Right cardiac atrium (tissue), 5 donors: ENCODE results near the gene FAM228A. TPM values are rescaled to one million over a fixed set of nuclear protein-coding genes. Genes with fewer than 3 reads are reported as not detected.
A peak's percentile ranks its signal among the peaks of the same experiment; 100 is the strongest.

Experiments
- ATAC-seq, 2 donors: fragments of 200-7000 bp; cut with Tn5 transposase; one replicate each; pipeline versions ENCODE4 v1.8.0 to v1.9.1; 2020; ENCODE audit warnings: moderate library complexity in 2 of 2, mild to moderate bottlenecking in 1 of 2
- DNase-seq, 3 donors: peaks; one replicate each; pipeline ENCODE4 v3.0.0-alpha.2; 2020
- H3K27ac ChIP-seq: one replicate; pipeline ENCODE4 v1.5.1; 2013; ENCODE audit warnings: mild to moderate bottlenecking, low read length, control low read depth, moderate library complexity
- H3K27me3 ChIP-seq: one replicate; pipeline ENCODE4 v1.6.1; 2013; ENCODE audit not compliant: control insufficient read depth, insufficient read depth
- H3K4me1 ChIP-seq: one replicate; pipeline ENCODE4 v1.6.1; 2013; ENCODE audit warnings: low read length; ENCODE audit not compliant: control insufficient read depth, insufficient read depth
- H3K4me3 ChIP-seq: one replicate; pipeline ENCODE4 v1.5.1; 2013; ENCODE audit warnings: low read length, control low read depth
- H3K9me3 ChIP-seq: one replicate; pipeline ENCODE4 v1.6.1; 2013; ENCODE audit warnings: low read length; ENCODE audit not compliant: control insufficient read depth
- WGBS: extraction: QIAGEN DNeasy Blood & Tissue Kit; methylation state at CpG from one replicate; pipeline ENCODE4 v1.1.7; 2013; 5-methylcytosine and 5-hydroxymethylcytosine counted together
- intact Hi-C, 4 donors: fragments of 100-400 bp; cut with DNase I; formaldehyde crosslinking; loops; one replicate each; pipeline versions ENCODE4 v1.11.0 to v1.14.0; 2022 to 2023
- polyA plus RNA-seq: library from polyadenylated mRNA; stranded (reverse); fragments of 200-250 nt; gene quantifications from one replicate; pipeline ENCODE4 v1.2.3, GENCODE V29; 2013
- total RNA-seq, 4 donors: library from RNA; stranded (reverse); fragmentation: NEBNext Ultra II Directional; extraction: Animal tissue kit (Norgen Biotek cat#: 25700); gene quantifications; one replicate each; pipeline ENCODE4 v1.2.1, GENCODE V29; 2021
- donor health status: healthy with polysubstance abuse.
- donor health status: DM: no; HTN: yes; CAD: no.
- donor health status: DM: no; HTN: no; CAD: no.
- donor health status: DM: no; HTN: yes; CAD: no; lungs with severe emphysema.
- donor health status: DM: yes; HTN: yes; CAD: no.

FAM228A gene
- total and polyA plus RNA-seq, 5 donors, result 0.62 to 5.1 (median 1.6) TPM

- WGBS, result 66% methylated on average over 3 of the region's 3 CpGs
- Histone ChIP-seq H3K9me3 (no peaks in the 10 kb centered on the region), H3K27me3 (no peaks in the 10 kb centered on the region), H3K4me1 (no peaks in the 10 kb centered on the region), H3K4me3 (no peak overlapping the region), H3K27ac (no peak overlapping the region)
- ATAC-seq, result no peak
- intact Hi-C loops, result no loop called here
- no peak for DNase-seq
These were observed 11.7 kb upstream of the FAM228A start for GRCh38 chr2:24163186-24163585.

GRCh38 chr2:24163601-24164000, 11.3 kb upstream of the FAM228A start:
- no peaks in the 10 kb centered on the region for H3K4me1 ChIP-seq
- DNase-seq (no peak), ATAC-seq (no peak)
- 83% methylated on average over 2 of the region's 2 CpGs for WGBS
- no peaks in the 10 kb centered on the region for H3K27me3 ChIP-seq
- intact Hi-C loops, result no loop called here
- H3K9me3 ChIP-seq, result no peaks in the 10 kb centered on the region
- H3K4me3 ChIP-seq, result no peak overlapping the region
- no peak overlapping the region for H3K27ac ChIP-seq

- WGBS, result 58% methylated on average over 8 of the region's 8 CpGs
- Histone ChIP-seq H3K4me3 (no peak overlapping the region), H3K9me3 (no peaks in the 10 kb centered on the region), H3K27ac (no peak overlapping the region), H3K27me3 (no peaks in the 10 kb centered on the region), H3K4me1 (no peaks in the 10 kb centered on the region)
- DNase-seq, result peak in 2 of 3 donors; percentile 47 to 63
- intact Hi-C loops, result no loop called here
- ATAC-seq, result peak in 1 of 2 donors; percentile 44
These were observed 10.4 kb upstream of the FAM228A start for GRCh38 chr2:24164416-24164973.

GRCh38 chr2:24169023-24169422, 5.8 kb upstream of the FAM228A start:
- DNase-seq (no peak), ATAC-seq (no peak)
- intact Hi-C loops, result no loop called here
- Histone ChIP-seq H3K27me3 (no peaks in the 10 kb centered on the region), H3K4me1 (no peaks in the 10 kb centered on the region), H3K4me3 (no peak overlapping the region), H3K27ac (no peak overlapping the region), H3K9me3 (no peaks in the 10 kb centered on the region)
- 91% methylated on average over 5 of the region's 5 CpGs for WGBS

GRCh38 chr2:24175631-24176187, 856 bp downstream of the FAM228A start:
- peak in 1 of 3 donors; percentile 45 for DNase-seq
- no peaks in the 10 kb centered on the region for H3K4me1 ChIP-seq
- peak in 1 of 2 donors; percentile 35 for ATAC-seq
- no peak overlapping the region for H3K27ac ChIP-seq
- no peaks in the 10 kb centered on the region for H3K27me3 ChIP-seq
- 69% methylated on average over 17 of the region's 17 CpGs for WGBS
- H3K9me3 ChIP-seq, result no peaks in the 10 kb centered on the region
- H3K4me3 ChIP-seq, result no peak overlapping the region
- intact Hi-C loops, result no loop called here

GRCh38 chr2:24176326-24176725, 1.5 kb downstream of the FAM228A start:
- no peak overlapping the region for H3K4me3 ChIP-seq
- ATAC-seq (no peak), DNase-seq (no peak)
- intact Hi-C loops, result no loop called here
- no peaks in the 10 kb centered on the region for H3K4me1 ChIP-seq
- 74% methylated on average over 1 of the region's 1 CpG for WGBS
- no peaks in the 10 kb centered on the region for H3K9me3 ChIP-seq
- H3K27me3 ChIP-seq, result no peaks in the 10 kb centered on the region
- no peak overlapping the region for H3K27ac ChIP-seq

GRCh38 chr2:24179683-24180082, 4.8 kb downstream of the FAM228A start:
- Histone ChIP-seq H3K4me3 (no peak overlapping the region), H3K4me1 (peaks cover 1% of the 10 kb centered on the region), H3K9me3 (no peaks in the 10 kb centered on the region), H3K27ac (no peak overlapping the region), H3K27me3 (no peaks in the 10 kb centered on the region)
- no peak for DNase-seq
- intact Hi-C loops, result no loop called here
- no peak for ATAC-seq

GRCh38 chr2:24181849-24182248, 7.0 kb downstream of the FAM228A start:
- no peak overlapping the region for H3K27ac ChIP-seq
- ATAC-seq, result no peak

GRCh38 chr2:24182507-24182906, 7.7 kb downstream of the FAM228A start:
- H3K27me3 ChIP-seq, result no peaks in the 10 kb centered on the region
- no peaks in the 10 kb centered on the region for H3K9me3 ChIP-seq
- 94% methylated on average over 7 of the region's 7 CpGs for WGBS
- H3K4me3 ChIP-seq, result no peak overlapping the region
- ATAC-seq, result no peak
- no peak overlapping the region for H3K27ac ChIP-seq
- intact Hi-C loops, result no loop called here
- no peak for DNase-seq
- peaks cover 1% of the 10 kb centered on the region for H3K4me1 ChIP-seq

More at GRCh38 chr2:24181849-24182248, 7.0 kb downstream of the FAM228A start:
- no peak for DNase-seq
- H3K4me1 ChIP-seq, result peaks cover 1% of the 10 kb centered on the region
- intact Hi-C loops, result no loop called here
- H3K27me3 ChIP-seq, result no peaks in the 10 kb centered on the region
- no peak overlapping the region for H3K4me3 ChIP-seq
- no peaks in the 10 kb centered on the region for H3K9me3 ChIP-seq
- 61% methylated on average over 6 of the region's 6 CpGs for WGBS

GRCh38 chr2:24183366-24184069, 8.7 kb downstream of the FAM228A start:
- H3K4me3 ChIP-seq, result no peak overlapping the region
- DNase-seq (no peak), ATAC-seq (no peak)
- H3K4me1 ChIP-seq, result peaks cover 1% of the 10 kb centered on the region
- intact Hi-C loops, result no loop called here
- H3K27ac ChIP-seq, result no peak overlapping the region
- H3K27me3 ChIP-seq, result no peaks in the 10 kb centered on the region
- no peaks in the 10 kb centered on the region for H3K9me3 ChIP-seq
- 79% methylated on average over 6 of the region's 6 CpGs for WGBS

GRCh38 chr2:24189551-24189950, 14.7 kb downstream of the FAM228A start:
- intact Hi-C loops, result no loop called here
- no peaks in the 10 kb centered on the region for H3K9me3 ChIP-seq
- H3K27ac ChIP-seq, result no peak overlapping the region
- H3K4me3 ChIP-seq, result no peak overlapping the region
- H3K4me1 ChIP-seq, result no peaks in the 10 kb centered on the region
- DNase-seq, result no peak
- no peaks in the 10 kb centered on the region for H3K27me3 ChIP-seq
- no peak for ATAC-seq
- WGBS, result 75% methylated on average over 10 of the region's 10 CpGs
